ENCODE data around the gene DNAJB13. TPM values are rescaled to one million over a fixed set of nuclear protein-coding genes. Genes with fewer than 3 reads are reported as not detected.

Gene DNAJB13
- total RNA-seq, 4 donors from 2014 or later = 0.75 TPM; not detected in 3

DNA sequence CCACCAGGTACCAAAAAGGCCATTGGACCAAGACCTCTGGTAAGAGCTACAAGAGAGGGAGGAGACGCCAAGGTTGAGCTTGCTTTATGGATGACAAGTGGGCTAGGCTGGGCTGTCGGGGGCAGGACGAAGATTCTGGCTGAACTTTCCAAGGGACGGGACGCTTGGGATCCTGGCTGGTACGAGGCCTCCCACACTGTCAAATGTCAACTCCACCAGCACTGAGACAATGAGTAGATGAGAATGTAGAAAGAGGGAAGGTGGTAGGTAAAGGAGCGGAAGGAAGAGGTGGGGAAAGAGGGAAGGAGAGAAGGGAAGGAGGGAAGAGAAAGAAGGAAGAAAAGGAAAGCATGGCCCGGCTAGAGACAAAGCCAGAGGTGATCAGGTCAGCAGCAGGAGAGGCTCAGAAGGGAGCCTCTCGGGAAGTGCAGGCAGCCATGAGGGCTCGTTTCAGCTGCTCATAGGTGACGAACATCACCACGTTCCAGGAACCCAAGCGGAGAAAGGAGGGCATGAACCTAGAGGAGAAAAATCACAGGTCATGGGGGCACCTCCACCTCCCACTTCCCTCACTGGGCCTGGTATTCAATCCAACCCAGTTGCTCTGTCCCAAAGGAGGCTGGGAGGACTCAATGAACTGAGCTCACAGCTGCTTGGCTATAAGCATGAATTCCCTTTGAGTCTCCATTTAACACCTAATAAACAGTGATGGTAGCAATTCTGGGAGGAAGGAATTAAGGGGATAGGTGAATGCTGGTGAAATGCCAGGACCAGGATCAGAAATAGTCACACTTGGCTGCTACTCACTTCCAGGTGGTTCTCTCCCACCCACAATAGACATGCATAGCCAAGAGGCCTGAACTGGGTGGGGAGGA is 24.0 kb downstream of the DNAJB13 start:
- no peak for DNase-seq
- WGBS, 2 donors = 87 to 90% methylated on average over 13 of the region's 13 CpGs

DNA sequence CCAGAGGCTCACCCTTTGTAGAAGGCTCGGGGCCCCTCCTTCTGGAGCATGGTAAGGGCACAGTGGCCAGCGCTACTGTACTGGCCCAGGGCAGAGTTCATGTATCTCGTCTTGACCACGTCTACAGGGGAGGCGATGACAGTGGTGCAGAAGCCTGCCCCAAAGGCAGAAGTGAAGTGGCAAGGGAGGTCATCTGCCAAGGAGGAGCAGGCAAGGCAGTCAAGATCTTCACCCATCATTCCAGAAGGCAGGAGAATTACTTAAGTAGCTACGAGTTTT is 24.6 kb downstream of the DNAJB13 start:
- DNase-seq = no peak
- TF ChIP-seq, protein P1, sequence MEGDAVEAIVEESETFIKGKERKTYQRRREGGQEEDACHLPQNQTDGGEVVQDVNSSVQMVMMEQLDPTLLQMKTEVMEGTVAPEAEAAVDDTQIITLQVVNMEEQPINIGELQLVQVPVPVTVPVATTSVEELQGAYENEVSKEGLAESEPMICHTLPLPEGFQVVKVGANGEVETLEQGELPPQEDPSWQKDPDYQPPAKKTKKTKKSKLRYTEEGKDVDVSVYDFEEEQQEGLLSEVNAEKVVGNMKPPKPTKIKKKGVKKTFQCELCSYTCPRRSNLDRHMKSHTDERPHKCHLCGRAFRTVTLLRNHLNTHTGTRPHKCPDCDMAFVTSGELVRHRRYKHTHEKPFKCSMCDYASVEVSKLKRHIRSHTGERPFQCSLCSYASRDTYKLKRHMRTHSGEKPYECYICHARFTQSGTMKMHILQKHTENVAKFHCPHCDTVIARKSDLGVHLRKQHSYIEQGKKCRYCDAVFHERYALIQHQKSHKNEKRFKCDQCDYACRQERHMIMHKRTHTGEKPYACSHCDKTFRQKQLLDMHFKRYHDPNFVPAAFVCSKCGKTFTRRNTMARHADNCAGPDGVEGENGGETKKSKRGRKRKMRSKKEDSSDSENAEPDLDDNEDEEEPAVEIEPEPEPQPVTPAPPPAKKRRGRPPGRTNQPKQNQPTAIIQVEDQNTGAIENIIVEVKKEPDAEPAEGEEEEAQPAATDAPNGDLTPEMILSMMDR (IDR thresholded peaks at IDR 0.05) = no peak
- TF ChIP-seq POLR2A (IDR thresholded peaks at IDR 0.05) = no peak
- no peak overlapping the region for H3K4me3 ChIP-seq (replicated peaks in 1 of 3)

More for the DNA sequence above, 24.0 kb downstream of the DNAJB13 start:
- H3K4me3 ChIP-seq (replicated peaks in 1 of 3) = no peak overlapping the region
- peaks cover 0 to 31% of the 10 kb centered on the region in 2 donors for H3K4me1 ChIP-seq
- H3K36me3 ChIP-seq = peaks cover 30 to 43% of the 10 kb centered on the region in 2 donors
- TF ChIP-seq, protein P1 (IDR thresholded peaks at IDR 0.05) = no peak
- no peak for TF ChIP-seq POLR2A (IDR thresholded peaks at IDR 0.05)
- H3K9me3 ChIP-seq = no peaks in the 10 kb centered on the region
- intact Hi-C loops (cut with DNase I) = no loop called here
- no peak overlapping the region for H3K27ac ChIP-seq
- no peaks in the 10 kb centered on the region for H3K27me3 ChIP-seq

GRCh38 chr11:73976451-73977151 is 25.8 kb downstream of the DNAJB13 start:
- Histone ChIP-seq H3K36me3 (peaks cover 30 to 43% of the 10 kb centered on the region in 2 donors), H3K27ac (no peak overlapping the region), H3K4me3 (replicated peaks in 1 of 3) (no peak overlapping the region), H3K4me1 (peaks cover 15 to 42% of the 10 kb centered on the region in 2 donors), H3K9me3 (no peaks in the 10 kb centered on the region), H3K27me3 (no peaks in the 10 kb centered on the region)
- WGBS, 2 donors = 94 to 95% methylated on average over 13 to 14 of the region's 14 CpGs
- no peak for DNase-seq
- TF ChIP-seq, protein P1 (IDR thresholded peaks at IDR 0.05) = no peak
- TF ChIP-seq POLR2A (IDR thresholded peaks at IDR 0.05) = no peak
- intact Hi-C loops (cut with DNase I) = no loop called here

More for the DNA sequence above, 24.6 kb downstream of the DNAJB13 start:
- H3K4me1 ChIP-seq = peaks cover 4 to 37% of the 10 kb centered on the region in 2 donors
- no peaks in the 10 kb centered on the region for H3K9me3 ChIP-seq
- peaks cover 30 to 43% of the 10 kb centered on the region in 2 donors for H3K36me3 ChIP-seq
- WGBS, 2 donors = 90 to 92% methylated on average over 6 of the region's 6 CpGs
- intact Hi-C loops (cut with DNase I) = no loop called here
- no peaks in the 10 kb centered on the region for H3K27me3 ChIP-seq
- no peak overlapping the region for H3K27ac ChIP-seq

- no peaks in the 10 kb centered on the region for H3K9me3 ChIP-seq
- intact Hi-C loops (cut with DNase I) = no loop called here
- WGBS, 2 donors = 95 to 97% methylated on average over 18 of the region's 18 CpGs
- H3K36me3 ChIP-seq = peaks cover 30 to 43% of the 10 kb centered on the region in 2 donors
- no peak for DNase-seq
- no peaks in the 10 kb centered on the region for H3K27me3 ChIP-seq
- H3K4me1 ChIP-seq = peaks cover 21 to 39% of the 10 kb centered on the region in 2 donors
- H3K4me3 ChIP-seq (replicated peaks in 1 of 3) = no peak overlapping the region
- TF ChIP-seq, protein P1 (IDR thresholded peaks at IDR 0.05) = no peak
- TF ChIP-seq POLR2A (IDR thresholded peaks at IDR 0.05) = no peak
- H3K27ac ChIP-seq = peak overlapping the region in 1 of 3 donors; percentile 93
Observed at GRCh38 chr11:73977856-73978519, 27.2 kb downstream of the DNAJB13 start.

All from thyroid gland (tissue), 4 donors.